ENCODE data around the gene KLF12. TPM values are rescaled to one million over a fixed set of nuclear protein-coding genes. Genes with fewer than 3 reads are reported as not detected.

KLF12 gene
- total RNA-seq, 1 experiment from 2014 or later: 8.5 TPM

- Mint-ChIP-seq H3K9me3 (no peaks in the 10 kb centered on the region), H3K27ac (no peak overlapping the region), H3K4me3 (peak overlapping the region; percentile 65), H3K4me1 (peaks cover 20% of the 10 kb centered on the region), H3K36me3 (no peaks in the 10 kb centered on the region), H3K27me3 (ENCODE audit: low read depth) (peaks cover 7% of the 10 kb centered on the region; the same call in 1 of the 2 replicates)
- TF ChIP-seq NFYB (CRISPR knock-in tag; conservative IDR thresholded peaks at IDR 0.05; ENCODE audit: low read depth): no peak
- TF ChIP-seq ZNF423 (CRISPR knock-in tag; IDR thresholded peaks at IDR 0.05): no peak; the same call in 1 of the 2 replicates
- TF ChIP-seq STAT6 (CRISPR knock-in tag; conservative IDR thresholded peaks at IDR 0.05; ENCODE audit: low read depth): no peak
- TF ChIP-seq ZNF121 (CRISPR knock-in tag; IDR thresholded peaks at IDR 0.05): no peak
- no peak; the same call in 1 of the 2 replicates for TF ChIP-seq ZNF416 (CRISPR knock-in tag; IDR thresholded peaks at IDR 0.05)
- TF ChIP-seq AR (CRISPR knock-in tag; IDR thresholded peaks at IDR 0.05): no peak
- 0 out of 2 replicates have a peak, but pooled peaks have one; percentile 5 for TF ChIP-seq E2F5 (CRISPR knock-in tag; IDR thresholded peaks at IDR 0.05)
- no peak for TF ChIP-seq MLX (CRISPR knock-in tag; IDR thresholded peaks at IDR 0.05)
- TF ChIP-seq TP53 (CRISPR knock-in tag; IDR thresholded peaks at IDR 0.05): 0 out of 2 replicates have a peak, but pooled peaks have one; percentile 13
- no peak for TF ChIP-seq TEAD4 (CRISPR knock-in tag; IDR thresholded peaks at IDR 0.05)
- TF ChIP-seq ATF1 (CRISPR knock-in tag; IDR thresholded peaks at IDR 0.05): no peak
- TF ChIP-seq TEAD1 (CRISPR knock-in tag; IDR thresholded peaks at IDR 0.05): no peak
- TF ChIP-seq IRF1 (CRISPR knock-in tag; IDR thresholded peaks at IDR 0.05): no peak
- TF ChIP-seq FOXP1 (CRISPR knock-in tag; IDR thresholded peaks at IDR 0.05; ENCODE audit: borderline replicate concordance): 0 out of 2 replicates have a peak, but pooled peaks have one; percentile 38
- TF ChIP-seq USF2 (CRISPR knock-in tag; IDR thresholded peaks at IDR 0.05): no peak
- ChIA-PET CTCF (interaction anchor here (0.6 to 1.6 kb wide), 2 partner anchors 152 to 286 kb away, joined by 5 to 13 read pairs; no protein-coding TSS in a partner anchor), POLR2A (interaction anchor here (1.7 kb wide), 1 partner anchor 152 kb away, joined by 9 read pairs; no protein-coding TSS in a partner anchor)
- DNase-seq (ENCODE audit: low spot score) (peak; percentile 32), ATAC-seq (peak; percentile 4)
Observed at GRCh38 chr13:74134777-74135325, 647 bp upstream of the KLF12 start.

- peak overlapping the region; percentile 98 for H3K27ac Mint-ChIP-seq
- DNase-seq (ENCODE audit: low spot score) (peak; percentile 83), ATAC-seq (peak; percentile 59)
- CTCF ChIA-PET: interaction anchor here (0.6 to 2.5 kb wide), 3 partner anchors 116 to 158 kb away, joined by 3 to 17 read pairs (median 4); no protein-coding TSS in a partner anchor
- no peaks in the 10 kb centered on the region for H3K9me3 Mint-ChIP-seq
- peak overlapping the region; percentile 99 for H3K4me3 Mint-ChIP-seq
- H3K4me1 Mint-ChIP-seq: peaks cover 27% of the 10 kb centered on the region
- no peaks in the 10 kb centered on the region for H3K36me3 Mint-ChIP-seq
- POLR2A ChIA-PET: no interaction called here
- H3K27me3 Mint-ChIP-seq (ENCODE audit: low read depth): peaks cover 7% of the 10 kb centered on the region; the same call in 1 of the 2 replicates
- TF ChIP-seq ARID4B (CRISPR knock-in tag; IDR thresholded peaks at IDR 0.05; ENCODE audit: borderline replicate concordance) (0 out of 2 replicates have a peak, but pooled peaks have one; percentile 44), HMGA2 (CRISPR knock-in tag; IDR thresholded peaks at IDR 0.05) (no peak), NR3C1 (CRISPR knock-in tag; conservative IDR thresholded peaks at IDR 0.05; ENCODE audit: low read depth) (no peak), USF1 (CRISPR knock-in tag; IDR thresholded peaks at IDR 0.05) (peak; percentile 82), ZNF396 (CRISPR knock-in tag; IDR thresholded peaks at IDR 0.05; ENCODE audit: borderline replicate concordance) (no peak)
Observed at GRCh38 chr13:74133657-74134201, 475 bp downstream of the KLF12 start.

All from WTC11 (cell line).